Activated CD4-positive, alpha-beta T cell treated with anti-CD3 and anti-CD28 coated beads, Interleukin-2, amount 50 U/mL, for 24 hours (primary cell): ENCODE measurements around the gene PSMA3.
"Not testable (repeated sequence)": the region's sequence is repeated elsewhere in the genome, so short reads cannot be mapped to it uniquely, and the experiment has no call there.

Source experiments
- DNase-seq, 2 donors: peaks; one replicate each; pipeline ENCODE4 v3.0.0-alpha.2; 2020; ENCODE audit warnings: low read depth in 1 of 2, low spot score in 1 of 2

Gene PSMA3

DNA sequence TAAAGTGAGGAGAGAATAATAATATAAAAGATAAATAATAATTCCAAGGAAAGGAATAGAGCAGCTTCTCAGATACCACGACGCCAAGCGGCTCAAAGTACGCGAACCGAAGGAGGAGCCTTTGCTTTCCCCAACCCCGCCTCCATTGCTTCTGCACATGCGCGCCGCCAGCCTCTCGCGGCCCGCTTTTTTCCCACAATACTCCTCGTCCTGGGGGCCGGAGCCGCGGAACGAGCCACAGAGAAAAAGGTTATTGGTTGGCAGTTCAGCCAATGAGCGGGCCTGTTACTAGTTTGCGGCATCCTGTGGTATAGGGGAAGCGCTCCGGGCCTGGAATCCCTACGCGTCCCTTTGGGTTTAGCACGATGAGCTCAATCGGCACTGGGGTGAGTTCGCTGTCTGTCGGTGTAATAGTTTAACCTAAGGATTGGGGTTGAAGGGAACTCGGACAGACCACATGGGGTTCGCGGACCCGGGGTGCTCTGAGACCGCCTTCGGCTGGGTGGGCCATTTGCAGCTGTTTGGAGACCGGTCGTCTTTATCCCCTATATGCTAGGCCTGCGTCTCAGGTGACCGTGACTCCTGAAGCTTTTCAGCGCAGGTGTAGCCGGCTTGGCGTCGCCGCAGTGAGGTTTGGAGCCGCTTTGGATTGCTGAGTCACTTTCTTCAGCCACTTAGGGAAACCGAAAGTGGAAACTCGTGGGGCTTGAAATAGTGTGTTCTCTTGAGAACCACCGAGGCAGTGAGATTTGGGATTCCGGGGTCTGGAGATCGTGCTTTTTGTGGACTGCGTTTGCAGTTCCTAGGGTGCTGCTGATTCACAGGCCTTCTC, at the start of gene PSMA3:
Gene PSMA3 (plus strand): TSS at position 288 of the 832 bp plus-strand sequence. CDS start 78 bp downstream, at position 366.
- peak; percentile 91 to 98 for DNase-seq

DNA sequence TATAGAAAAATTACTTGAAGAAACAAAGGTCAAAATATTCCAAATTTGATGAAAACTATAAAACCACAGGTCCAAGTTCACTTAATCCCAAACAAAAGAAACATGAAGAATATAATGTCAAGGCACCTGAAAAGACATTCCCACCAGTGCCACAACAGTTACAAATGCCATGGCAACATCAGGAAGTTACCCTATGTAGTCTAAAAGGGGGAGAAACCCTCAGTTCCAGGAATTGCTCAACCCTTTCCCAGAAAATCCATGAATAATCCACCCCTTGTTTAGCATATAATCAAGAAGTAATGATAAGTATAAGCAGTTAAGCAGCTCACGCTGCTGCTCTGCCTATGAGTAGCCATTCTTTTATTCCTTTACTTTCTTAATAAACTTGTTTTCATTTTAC, 48.4 kb upstream of the PSMA3 start:
- DNase-seq: no peak

DNA sequence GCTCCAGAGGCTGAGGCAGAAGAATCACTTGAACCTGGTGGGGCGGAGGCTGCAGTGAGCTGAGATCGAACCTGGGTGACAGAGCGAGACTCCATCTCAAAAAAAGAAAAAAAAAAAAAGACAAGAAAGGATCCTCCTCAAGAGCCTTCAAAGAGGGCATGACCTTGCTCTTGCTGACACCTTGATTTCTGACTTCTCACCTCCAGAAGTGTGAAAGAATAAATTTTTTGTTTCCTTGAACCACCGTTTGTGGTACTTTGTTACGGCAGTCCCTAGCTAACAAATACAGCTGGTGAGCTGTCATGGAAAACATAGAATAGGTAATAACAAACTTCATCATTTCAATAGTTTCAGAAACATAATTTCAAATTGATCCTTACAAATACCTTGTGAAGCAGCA, 46.6 kb upstream of the PSMA3 start:
- DNase-seq: no peak

DNA sequence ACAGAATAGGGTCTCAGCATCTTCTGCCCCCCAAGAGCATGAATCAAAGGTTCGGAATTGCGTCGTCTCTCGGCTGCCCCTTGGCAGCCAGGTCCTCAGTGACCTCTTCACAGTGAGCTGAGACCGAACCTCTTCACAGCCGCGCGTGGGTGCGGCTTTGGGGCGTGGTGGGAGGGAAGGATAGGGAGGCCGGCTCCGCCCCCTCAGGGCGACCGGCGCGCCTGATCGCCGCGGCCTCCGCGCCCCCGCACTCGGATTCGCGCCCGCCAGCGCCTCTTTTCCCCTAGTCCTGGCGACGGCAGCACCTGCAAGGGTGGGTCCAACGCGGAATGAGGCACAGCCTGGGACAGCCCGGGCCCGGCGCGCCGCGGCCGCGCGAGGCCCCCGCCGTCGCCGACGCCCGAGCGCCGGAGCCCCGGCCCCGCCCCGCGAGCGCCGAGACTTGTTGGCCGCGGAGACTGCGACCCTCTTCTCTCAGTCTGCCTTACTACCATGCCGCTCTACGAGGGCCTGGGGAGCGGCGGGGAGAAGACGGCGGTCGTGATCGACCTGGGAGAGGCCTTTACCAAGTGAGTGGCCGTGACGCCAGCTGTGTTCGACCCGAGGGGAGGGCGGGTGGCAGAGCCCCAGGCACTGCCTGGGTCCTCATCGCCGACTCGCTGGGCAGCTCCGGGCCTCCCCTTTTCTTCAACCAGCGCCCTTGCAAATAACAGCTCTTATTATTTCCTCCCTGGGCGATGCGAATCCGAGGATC, 44.7 kb upstream of the PSMA3 start, which contains the start of gene ACTR10:
Gene ACTR10 (plus strand): TSS at position 424 of the 754 bp plus-strand sequence. CDS start 69 bp downstream, at position 493.
- DNase-seq: peak; percentile 84

DNA sequence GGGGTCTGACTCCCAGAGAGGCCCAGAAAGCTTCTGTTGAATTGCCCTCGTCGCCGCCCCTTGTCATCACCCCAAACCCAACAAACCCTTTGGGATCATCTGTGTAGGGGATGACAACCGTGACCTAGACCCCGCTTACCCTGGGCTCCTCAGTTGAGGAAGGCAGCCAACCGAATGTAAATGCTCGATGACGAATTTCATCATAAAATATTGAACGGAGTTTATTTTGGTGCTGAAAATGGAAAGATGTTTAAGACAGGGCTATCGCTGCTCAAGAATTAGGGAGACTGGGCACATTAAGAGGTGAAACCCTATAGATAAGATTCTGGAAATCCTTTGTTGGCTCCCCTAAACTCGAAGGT, 44.2 kb upstream of the PSMA3 start:
- no peak for DNase-seq

DNA sequence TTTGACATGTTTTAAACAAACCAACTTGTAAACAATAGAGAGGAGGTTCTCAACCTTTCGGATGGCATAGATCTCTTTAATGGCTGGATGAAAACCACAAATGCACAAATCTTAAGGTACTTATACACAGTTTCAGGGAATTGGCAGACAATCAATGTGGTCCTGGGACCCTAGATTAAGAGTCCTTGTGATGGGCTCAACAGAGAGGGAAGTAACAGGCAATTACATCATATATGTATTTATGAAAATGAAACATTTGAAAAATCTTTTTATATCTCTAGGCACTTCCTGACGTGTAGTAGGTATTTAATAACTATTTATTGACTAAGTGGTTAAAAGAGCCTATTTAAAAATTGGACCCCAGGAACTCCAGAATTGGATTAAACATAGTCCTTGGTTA, 43.8 kb upstream of the PSMA3 start:
- DNase-seq: no peak

DNA sequence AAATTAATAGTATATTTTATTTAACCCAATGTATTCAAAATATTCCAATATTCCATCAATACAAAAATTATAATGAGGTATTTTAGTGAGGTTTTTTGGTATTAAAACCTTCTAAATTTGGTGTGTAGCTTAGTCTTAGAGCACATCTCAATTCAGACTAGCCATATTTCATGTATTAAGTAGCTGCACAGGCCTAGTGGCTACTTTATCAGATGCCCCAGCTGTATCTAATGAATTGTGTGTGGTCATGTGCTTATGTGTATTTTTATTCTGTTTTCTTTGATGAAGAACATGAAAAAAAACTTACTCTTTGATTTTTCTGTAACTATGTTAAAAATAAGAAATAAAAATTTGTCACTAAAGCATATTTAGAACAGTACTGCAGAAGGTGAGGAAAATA, 31.5 kb upstream of the PSMA3 start:
- no peak for DNase-seq

DNA sequence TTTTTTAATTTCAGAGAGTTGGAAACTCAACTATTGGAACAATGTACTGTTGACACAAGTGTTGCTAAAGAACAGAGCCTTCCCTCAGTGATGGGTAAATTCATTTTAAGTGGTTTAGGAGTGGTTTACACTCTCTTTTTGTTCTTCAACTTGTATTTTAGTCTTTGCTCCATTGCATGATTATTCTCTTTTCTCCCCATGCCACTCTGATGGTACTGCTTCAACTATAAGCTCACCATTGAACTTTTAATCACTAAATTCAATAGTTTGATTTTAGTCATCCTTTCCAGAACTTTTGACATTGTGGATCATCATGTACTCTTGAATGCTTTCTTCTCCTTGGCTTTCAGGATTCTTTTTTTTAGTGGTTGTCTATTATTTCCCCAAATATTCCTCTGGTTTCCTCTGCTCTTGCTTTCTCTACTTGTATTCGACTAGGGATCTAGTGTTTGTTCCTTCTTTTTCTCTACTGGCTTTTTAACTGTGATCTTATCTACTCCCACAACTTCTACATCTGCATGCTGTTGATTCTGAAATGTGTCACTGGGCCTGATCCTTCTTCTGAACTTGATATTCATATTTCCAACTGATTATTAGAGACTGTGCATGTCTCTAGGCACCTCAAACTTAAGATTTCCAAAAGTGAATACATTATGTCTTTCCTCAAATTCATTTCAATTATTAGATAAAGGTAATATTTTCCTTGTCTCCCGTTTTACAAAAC, 29.3 kb upstream of the PSMA3 start:
- DNase-seq: no peak

DNA sequence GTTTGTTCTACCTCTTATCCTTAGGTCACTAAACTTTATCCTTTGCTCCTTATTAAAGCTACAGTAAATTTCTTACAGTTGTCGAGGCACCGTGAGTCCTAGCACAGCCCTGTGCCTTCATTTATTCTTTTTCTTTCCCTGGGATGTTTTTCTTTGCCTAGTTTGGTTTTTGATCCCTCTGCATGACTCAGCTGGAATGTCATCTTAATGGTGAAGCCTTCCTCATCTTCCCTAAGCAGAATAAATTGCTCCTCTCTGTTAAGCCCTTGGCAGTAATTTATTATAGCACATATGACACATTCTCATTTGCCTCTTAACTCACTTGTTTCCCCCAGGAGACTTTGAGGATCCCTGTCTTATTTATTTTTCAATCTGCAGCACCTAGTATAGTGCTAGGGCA, 28.1 kb upstream of the PSMA3 start:
- DNase-seq: no peak

DNA sequence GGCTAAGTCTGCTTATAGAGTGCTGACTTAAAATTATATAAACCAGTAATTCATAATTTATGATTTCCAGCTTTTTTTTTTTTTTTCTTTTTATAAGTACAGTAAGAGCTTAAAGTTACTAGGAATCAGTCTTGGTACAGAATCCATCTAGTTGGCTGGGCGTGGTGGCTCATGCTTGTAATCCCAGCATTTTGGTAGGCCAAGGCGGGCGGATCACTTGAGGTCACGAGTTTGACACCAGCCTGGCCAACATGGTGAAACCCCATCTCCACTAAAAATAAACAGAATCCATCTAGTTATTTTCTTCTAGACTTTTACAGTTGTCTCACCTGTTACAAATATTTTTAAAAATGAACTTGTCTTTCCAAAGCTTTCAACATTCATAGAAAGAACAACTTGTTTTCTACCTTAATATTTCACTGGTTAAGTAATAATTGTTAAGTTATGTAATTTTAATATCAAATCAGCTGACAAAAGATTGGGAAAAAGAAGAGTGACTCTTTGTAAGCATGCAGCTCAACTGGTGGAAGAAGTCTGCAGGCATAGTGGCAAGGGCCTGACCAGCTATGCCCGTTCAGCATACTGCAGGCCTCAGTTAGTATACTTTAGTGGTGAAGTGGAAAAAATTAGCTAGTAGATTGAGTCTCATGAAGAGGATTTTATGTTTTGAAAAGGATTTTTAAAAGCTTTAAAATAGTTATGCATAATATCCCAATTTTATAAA, 17.4 kb upstream of the PSMA3 start:
- DNase-seq: no peak

DNA sequence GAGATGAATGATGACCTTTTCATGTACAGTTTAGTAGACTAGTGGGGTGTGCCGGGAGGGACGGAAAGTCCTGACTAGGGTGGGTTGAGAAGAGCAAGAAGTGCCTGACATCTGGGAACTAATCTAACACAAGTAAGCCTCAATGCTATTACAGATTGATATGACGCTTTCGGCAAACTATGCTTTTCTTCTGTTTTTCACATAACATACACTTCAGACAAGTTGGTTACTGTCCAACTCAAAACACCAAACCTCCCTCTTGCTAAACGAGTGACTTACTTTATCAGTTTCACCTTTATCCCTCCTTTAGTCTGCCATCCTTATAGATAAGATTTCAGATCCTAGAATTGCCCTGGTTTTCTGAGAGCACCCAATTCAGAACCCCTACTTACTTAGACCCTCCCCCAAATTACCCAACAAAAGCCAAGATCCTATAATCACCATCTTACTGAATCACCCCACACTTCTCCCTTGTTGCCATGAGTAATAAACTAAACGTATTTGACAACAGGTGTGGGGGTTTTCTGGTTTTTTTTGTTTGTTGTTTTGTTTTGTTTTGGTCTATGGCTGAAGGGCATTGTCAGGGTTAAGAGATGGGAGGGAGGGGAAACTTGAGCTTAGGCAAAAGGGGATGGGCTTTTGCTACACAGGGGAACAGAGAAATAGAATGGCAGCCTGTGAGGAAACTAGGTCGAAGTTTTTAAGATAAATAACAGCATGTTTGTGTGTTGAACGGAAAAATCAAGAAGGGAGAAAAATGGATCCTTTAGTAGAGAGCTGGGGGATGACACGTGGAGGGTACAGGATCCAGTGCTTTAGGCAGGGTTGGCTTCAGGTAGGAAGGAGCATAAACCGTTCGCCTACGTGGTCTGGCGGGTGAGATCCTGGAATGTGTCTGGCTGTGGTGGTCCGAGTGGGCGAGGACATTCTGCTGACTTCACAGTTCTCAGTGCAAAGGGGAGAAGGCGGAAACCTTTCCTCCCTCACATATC, 6.1 kb upstream of the PSMA3 start:
- no peak for DNase-seq

DNA sequence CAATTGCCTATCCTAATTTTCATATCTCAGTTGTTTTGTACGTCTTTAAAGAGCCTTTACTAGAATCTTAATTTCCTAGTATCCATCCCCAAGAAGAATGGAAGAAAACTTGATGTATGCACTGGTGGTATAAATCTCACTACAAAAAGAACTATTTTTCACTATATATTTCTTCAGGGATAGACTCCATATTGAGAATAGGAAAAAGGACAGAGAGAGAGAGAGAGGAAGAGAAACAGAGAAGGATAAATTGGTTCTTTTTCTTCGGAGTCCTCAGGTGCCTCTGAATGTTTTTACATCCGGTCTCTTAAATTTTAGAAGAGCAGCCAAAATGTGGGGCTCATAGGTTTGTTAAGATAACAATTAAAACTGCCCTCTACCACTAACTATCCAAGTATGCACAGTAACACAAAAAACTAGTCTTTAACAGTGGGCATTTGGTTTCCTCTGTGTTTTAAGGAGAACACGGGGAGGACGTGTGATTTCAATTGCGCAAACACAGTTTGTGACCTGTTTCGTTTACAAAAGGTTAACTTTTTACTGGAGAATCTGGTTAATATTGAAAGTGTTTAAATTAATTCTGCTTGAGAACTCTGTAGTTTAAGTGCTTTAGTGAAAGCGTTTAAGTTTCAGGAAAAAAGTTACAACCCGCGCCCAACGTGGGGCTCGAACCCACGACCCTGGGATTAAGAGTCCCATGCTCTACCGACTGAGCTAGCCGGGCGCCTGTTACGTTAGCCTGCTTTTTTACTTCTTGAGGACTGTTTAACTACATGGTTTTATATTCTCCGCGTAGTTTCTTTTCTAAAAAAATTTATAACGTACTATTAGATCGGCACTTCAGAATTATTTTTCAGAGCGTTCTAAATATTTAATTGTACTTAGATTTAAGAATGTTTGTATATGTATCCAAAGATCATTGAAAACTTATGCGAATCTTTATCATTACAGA, 5.1 kb upstream of the PSMA3 start:
- peak; percentile 81 to 82 for DNase-seq

DNA sequence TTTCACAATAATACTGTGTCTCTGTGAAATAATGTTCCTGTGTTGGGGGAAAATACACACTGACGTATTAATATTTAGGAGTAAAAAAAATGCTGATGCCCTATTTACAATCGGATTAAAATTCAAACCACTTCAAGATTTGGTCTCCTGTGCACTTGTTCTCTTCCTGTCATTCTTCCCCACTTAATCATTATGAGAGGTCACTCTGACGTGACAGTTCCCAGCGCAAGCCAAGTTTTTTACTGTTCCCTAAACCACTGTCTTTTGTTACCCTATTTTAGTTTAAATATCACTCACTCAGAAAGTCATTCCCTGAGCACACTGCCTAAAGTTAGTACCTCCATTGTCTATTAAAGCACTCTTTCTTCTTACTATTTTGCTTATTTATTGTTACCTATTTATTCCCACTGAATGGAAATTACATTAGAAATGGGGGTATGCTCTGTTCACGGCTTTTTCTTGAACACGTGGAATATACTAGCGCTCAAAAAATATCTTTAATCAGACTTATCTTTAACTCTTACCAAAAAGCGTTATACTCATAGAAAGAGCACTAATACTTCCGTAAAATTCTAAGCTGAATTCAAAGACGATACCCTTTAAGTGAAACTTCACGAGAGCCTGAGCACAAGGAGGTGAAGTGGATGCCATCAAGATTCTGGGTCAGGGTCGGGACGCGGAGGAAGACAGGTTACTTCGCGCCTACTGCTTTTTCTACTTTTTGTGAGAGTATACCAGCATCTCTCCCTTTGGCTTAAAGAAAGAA, 670 bp upstream of the PSMA3 start:
- peak in 1 of 2 donors; percentile 17 for DNase-seq

DNA sequence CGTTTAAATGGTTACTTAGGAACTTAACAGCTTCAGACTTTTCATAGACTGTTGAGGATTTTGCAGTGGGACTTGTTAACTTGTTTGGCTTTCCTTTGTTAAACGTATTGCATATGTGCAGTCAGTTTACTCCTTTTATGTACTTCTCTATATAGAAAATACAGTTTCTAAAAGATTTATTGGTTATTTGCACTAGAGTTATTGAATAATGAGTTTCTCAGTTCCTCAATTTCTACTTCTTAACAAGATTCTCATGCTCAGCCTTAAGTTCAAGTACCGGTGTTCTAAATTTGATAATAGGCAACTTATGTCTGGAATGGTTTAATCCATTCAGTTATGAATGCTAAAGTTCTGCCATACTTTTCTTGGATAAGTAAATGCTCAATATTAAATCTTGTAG, 919 bp downstream of the PSMA3 start:
- no peak for DNase-seq

DNA sequence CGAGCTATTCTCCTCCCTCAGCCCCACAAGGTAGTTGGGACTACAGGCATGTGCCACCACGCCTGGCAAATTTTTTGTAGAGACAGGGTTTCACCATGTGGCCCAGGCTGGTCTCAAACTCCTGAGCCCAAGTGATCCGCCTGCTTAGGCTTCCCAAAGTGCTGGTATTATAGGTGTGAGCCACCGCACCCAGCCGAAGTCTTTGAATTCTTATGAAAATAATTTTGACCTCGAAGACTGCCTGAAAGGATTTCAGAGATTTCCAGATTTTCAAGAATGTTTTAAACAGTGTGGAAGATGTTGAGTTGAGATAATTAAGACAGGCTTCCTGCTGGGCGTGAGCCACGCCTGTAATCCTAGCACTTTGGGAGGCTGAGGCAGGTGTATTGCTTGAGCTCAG, 5.0 kb downstream of the PSMA3 start:
- no peak for DNase-seq

DNA sequence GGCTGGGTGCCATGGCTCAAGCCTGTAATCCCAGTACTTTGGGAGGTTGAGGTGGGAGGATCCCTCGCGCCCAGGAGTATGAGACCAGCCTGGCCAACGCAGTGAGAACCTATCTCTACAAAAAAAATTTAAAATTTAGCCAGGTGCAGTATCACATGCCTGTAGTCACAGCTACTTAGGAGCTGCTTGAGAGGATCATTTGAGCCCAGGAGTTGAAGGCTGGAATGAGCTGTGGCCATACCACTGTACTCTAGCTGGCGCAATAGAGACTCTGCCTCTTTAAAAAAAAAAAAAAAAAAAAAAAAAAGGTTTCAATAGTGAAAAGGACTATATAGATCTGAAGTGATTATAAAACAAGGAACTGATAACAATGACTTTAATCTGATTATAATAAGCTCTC, 13.5 kb downstream of the PSMA3 start:
- DNase-seq: no peak

DNA sequence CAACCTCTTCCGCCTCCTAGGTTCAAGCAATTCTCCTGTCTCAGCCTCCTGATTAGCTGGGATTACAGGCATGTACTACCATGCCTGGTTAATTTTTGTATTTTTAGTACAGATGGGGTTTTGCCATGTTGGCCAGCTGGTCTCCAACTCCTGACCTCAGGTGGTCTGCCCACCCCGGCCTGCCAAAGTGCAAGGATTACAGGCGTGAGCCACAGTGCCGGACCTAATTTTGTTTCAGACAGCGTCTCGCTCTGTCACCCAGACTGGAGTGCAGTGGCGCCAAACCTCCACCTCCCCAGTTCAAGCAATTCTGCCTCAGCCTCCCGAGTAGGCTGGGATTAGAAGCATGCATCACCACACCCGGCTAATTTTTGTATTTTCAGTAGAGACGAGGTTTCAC, 17.4 kb downstream of the PSMA3 start:
- not testable (repeated sequence) for DNase-seq

DNA sequence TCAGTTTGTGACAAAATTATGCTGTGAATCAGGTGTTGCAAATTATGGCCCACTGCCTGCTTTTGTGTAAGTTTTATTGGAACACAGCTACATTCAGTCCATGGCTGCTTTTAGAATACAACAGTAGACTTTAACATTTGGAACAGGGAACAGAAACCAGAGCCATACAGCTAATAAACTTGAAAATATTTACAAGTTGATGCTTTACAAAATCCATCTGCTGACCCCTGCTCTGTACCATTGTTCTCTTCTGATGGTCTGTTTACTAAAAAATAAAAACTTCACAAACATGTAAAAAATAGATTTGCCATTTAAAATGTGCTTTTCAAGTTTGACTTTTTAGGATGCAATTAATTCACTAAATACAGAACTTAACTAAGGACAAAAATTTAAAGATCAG, 20.8 kb downstream of the PSMA3 start:
- no peak for DNase-seq
